DMS153 treated with DMSO at 0.1 percent for 48 hours (cell line): ENCODE results near the gene SP8.

Experiments used
- DNase-seq: peaks from one replicate; lab custom pipeline; 2025; ENCODE audit not compliant: unreplicated experiment; lab: John Stamatoyannopoulos, UW

Gene SP8

GRCh38 chr7:20776214-20776911, 10.3 kb downstream of the SP8 start:
- no peak for DNase-seq

DNA sequence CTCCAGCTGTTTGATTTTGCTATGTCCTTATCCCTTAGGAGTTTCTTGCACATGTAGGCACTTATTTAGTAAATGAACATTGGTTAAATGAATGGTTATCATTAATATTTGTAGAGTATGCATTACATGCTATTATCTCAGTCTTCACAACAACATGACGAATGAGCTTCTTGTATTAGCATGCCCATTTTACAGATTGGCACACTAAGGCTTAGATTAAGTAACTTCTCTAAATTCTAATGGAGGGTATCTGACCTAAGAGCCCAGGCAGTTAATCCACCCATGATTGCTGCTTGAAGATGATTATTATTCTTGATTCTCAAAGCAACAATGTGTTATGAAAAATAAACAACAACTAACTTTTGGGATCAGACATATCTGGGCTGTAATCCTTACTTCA, 32.7 kb downstream of the SP8 start:
- DNase-seq = no peak

DNA sequence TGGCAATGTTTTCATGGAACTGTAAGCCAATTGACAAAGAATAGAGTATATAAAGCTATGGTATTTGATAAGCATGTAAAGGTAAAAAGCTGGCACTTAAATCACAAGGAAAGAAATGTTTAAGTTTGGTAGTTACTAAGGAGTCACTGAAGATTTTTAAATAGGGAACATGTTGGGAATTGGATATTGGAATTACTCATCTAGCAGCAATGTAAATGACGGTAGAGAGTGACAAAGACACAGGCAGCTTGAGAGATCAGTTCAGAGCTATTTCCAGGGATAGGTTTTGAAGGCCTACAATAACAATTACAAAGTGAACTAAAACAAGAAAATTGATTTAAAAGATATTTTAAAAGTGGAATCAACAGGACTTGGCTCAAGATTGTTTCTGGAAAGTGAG, 36.8 kb downstream of the SP8 start:
- DNase-seq = no peak

- DNase-seq = no peak
Measured at GRCh38 chr7:20748853-20749252, 37.8 kb downstream of the SP8 start.

DNA sequence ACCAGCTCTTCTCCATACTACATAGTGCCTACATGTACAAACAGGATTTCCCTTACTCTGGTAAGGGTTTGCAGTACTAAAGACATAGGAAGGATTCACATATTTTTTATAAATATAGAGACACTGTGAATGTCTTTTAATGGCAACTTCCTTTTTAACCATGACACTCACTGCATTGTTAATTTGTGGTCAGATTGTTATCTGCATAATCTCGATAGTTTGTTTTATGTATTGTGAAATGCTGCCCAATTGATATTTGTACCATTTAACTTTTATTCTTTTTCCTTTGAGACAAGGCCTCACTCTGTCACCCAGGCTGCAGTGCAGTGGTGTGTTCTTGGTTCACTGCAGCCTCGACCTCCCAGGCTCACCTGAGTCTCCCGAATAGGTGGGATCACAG, 39.7 kb downstream of the SP8 start:
- no peak for DNase-seq

- DNase-seq = no peak
Measured at GRCh38 chr7:20745702-20746101, 41.0 kb downstream of the SP8 start.

GRCh38 chr7:20744954-20745446, 41.7 kb downstream of the SP8 start:
- DNase-seq = peak; percentile 26

DNA sequence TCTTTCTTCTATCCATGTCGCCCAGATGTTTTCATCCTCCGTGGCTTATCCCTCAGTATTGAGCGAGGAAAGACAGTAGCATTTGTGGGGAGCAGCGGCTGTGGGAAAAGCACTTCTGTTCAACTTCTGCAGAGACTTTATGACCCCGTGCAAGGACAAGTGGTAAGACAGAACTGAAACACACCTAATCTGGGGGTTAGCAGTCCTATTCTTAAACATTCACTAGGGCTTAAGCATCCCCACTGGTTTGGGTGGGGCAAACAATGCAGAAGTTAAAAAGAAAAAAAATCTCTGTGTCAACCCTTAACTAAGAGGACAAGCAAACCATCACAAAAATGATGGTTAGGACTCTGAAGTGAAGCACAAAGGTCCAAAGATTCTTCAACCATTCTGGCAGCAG, 43.8 kb downstream of the SP8 start:
- no peak for DNase-seq

DNA sequence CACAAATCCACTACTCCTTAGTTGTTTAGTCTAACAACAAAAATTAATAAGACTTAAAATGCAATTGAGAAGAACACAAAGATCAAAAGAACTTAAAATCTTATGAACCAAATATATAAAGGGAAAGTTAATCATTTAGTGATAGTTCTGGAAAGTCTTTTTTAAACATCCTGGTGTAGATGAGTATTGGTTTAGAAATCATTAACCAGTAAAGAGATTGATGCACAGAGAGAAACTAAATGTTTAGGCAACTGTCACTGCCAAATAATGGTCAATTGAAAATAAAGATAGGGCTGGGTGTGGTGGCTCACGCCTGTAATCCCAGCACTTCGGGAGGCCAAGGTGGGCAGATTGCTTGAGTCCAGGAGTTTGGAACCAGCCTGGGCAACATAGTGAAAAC, 44.9 kb downstream of the SP8 start:
- DNase-seq = no peak

GRCh38 chr7:20738518-20739481, 47.9 kb downstream of the SP8 start:
- DNase-seq = no peak

GRCh38 chr7:20737840-20738448, 48.7 kb downstream of the SP8 start:
- peak; percentile 30 for DNase-seq

GRCh38 chr7:20735346-20736065, 51.2 kb downstream of the SP8 start:
- DNase-seq = no peak
